Caco-2 (cell line): ENCODE results near the gene ABHD16B. TPM values are rescaled to one million over a fixed set of nuclear protein-coding genes. Genes with fewer than 3 reads are reported as not detected.
A peak's percentile ranks its signal among the peaks of the same experiment; 100 is the strongest.

ENCODE experiments used
- BruUV-seq: library from RNA; stranded (reverse); fragments of 400-500 nt; replicated peaks from 2 replicates; lab custom pipeline; 2021; lab: Mats Ljungman, UMichigan
- CTCF ChIA-PET: fragments of 300-600 bp; sonication (Branson Sonifier 250); formaldehyde crosslinking; loops from one replicate; lab custom pipeline; 2022; ENCODE audit warnings: antibody characterized with exemption; lab: Charles Lee
- POLR2A ChIA-PET: fragments of 300-600 bp; sonication (Branson Sonifier 250); formaldehyde crosslinking; loops from one replicate; lab custom pipeline; 2022; ENCODE audit warnings: antibody characterized with exemption; lab: Charles Lee
- DNase-seq, 2 experiments: peaks; one replicate each; pipeline versions ENCODE4 v3.0.0 to v3.0.0-alpha.2; 2020 to 2022
- H3K27me3 ChIP-seq: replicated peaks from 2 replicates; pipeline ENCODE4 v1.6.0; 2011; ENCODE audit warnings: low read length; ENCODE audit not compliant: control insufficient read depth, insufficient read depth
- H3K36me3 ChIP-seq: 2 replicates; pipeline ENCODE4 v1.5.1; 2011; ENCODE audit warnings: low read length; ENCODE audit not compliant: control insufficient read depth, insufficient read depth
- H3K4me1 ChIP-seq: fragments of 250-450 bp; sonication (Bioruptor Pico); 2 replicates; pipeline ENCODE4 v1.5.1; 2020; ENCODE audit warnings: mild to moderate bottlenecking
- H3K4me3 ChIP-seq: 2 replicates; pipeline ENCODE4 v1.5.1; 2011; ENCODE audit warnings: low read depth, mild to moderate bottlenecking, control low read depth, low read length
- H3K9me3 ChIP-seq: fragments of 250-450 bp; sonication (Bioruptor Pico); 2 replicates; pipeline ENCODE4 v1.5.1; 2020; ENCODE audit warnings: mild to moderate bottlenecking, moderate library complexity
- H3K27ac Mint-ChIP-seq: one replicate; pipeline ENCODE4 v1.8.0; 2022; ENCODE audit warnings: mixed read lengths; ENCODE audit not compliant: unreplicated experiment
- H3K27me3 Mint-ChIP-seq: one replicate; pipeline ENCODE4 v1.8.0; 2022; ENCODE audit warnings: mixed read lengths; ENCODE audit not compliant: insufficient read depth, unreplicated experiment
- H3K36me3 Mint-ChIP-seq: one replicate; pipeline ENCODE4 v1.8.0; 2022; ENCODE audit warnings: mild to moderate bottlenecking, mixed read lengths; ENCODE audit not compliant: insufficient read depth, unreplicated experiment
- H3K4me1 Mint-ChIP-seq: one replicate; pipeline ENCODE4 v1.8.0; 2022; ENCODE audit warnings: low read depth, mixed read lengths; ENCODE audit not compliant: unreplicated experiment
- H3K4me3 Mint-ChIP-seq: one replicate; pipeline ENCODE4 v1.8.0; 2022; ENCODE audit warnings: mild to moderate bottlenecking, moderate library complexity, mixed read lengths; ENCODE audit not compliant: unreplicated experiment
- H3K9me3 Mint-ChIP-seq: one replicate; pipeline ENCODE4 v1.8.0; 2022; ENCODE audit warnings: mixed read lengths; ENCODE audit not compliant: unreplicated experiment
- CTCF ChIP-seq, 2 experiments: fragments of 200-600 bp in 1 of 2; IDR thresholded peaks; 1 replicate in 1 of 2; 2 replicates in 1 of 2; pipeline versions ENCODE4 v1.5.1 to v1.8.0; 2011 to 2022; ENCODE audit warnings: antibody characterized with exemption in 1 of 2, control low read depth in 1 of 2, inconsistent platforms in 1 of 2, low read depth in 1 of 2, low read length in 1 of 2, mild to moderate bottlenecking in 1 of 2, moderate library complexity in 1 of 2; ENCODE audit not compliant: insufficient read depth in 1 of 2, severe bottlenecking in 1 of 2, unreplicated experiment in 1 of 2
- intact Hi-C: fragments of 100-400 bp; cut with micrococcal nuclease; formaldehyde crosslinking; loops from one replicate; pipeline ENCODE4 v1.10.0; 2022; ENCODE audit not compliant: unreplicated experiment
- total RNA-seq: library from RNA; stranded (reverse); gene quantifications from 2 replicates; pipeline ENCODE4 v1.2.3, GENCODE V29; 2022

Gene ABHD16B
- total RNA-seq, 1 experiment from 2014 or later: 0.27 TPM

GRCh38 chr20:63896264-63897105 lies 35.2 kb downstream of the ABHD16B start:
- no peak for TF ChIP-seq CTCF (IDR thresholded peaks at IDR 0.05; ENCODE audit: insufficient read depth in 1 of 2, low read depth in 1 of 2, low read length in 1 of 2, severe bottlenecking in 1 of 2, unreplicated experiment in 1 of 2)
- Mint-ChIP-seq H3K27ac (peak overlapping the region; percentile 85), H3K27me3 (no peaks in the 10 kb centered on the region), H3K36me3 (peaks cover 59% of the 10 kb centered on the region), H3K4me3 (peak overlapping the region; percentile 76), H3K4me1 (peaks cover 27% of the 10 kb centered on the region), H3K9me3 (no peaks in the 10 kb centered on the region)
- BruUV-seq: no TSS peak
- peak; percentile 72 to 78 for DNase-seq
- Histone ChIP-seq H3K36me3 (peaks cover under 1% of the 10 kb centered on the region; the same call in 1 of the 2 replicates), H3K4me3 (peak overlapping the region; percentile 61), H3K9me3 (no peaks in the 10 kb centered on the region), H3K4me1 (peaks cover 21% of the 10 kb centered on the region), H3K27me3 (no peaks in the 10 kb centered on the region)
- POLR2A ChIA-PET: interaction anchor here (0.5 to 3.9 kb wide), 6 partner anchors 15 to 375 kb away, joined by 3 to 49 read pairs (median 3); partner anchors contain the start of genes PRPF6, TPD52L2 and UCKL1
- intact Hi-C loops: loop anchor here (1.0 to 10.0 kb wide), 3 partner anchors 12 to 272 kb away; partner anchors contain the start of genes GMEB2 and TCEA2
- CTCF ChIA-PET: interaction anchor here (0.6 to 2.8 kb wide), 5 partner anchors 58 to 270 kb away, joined by 3 to 11 read pairs (median 3); partner anchors contain the start of genes GMEB2 and PRPF6

- Mint-ChIP-seq H3K4me1 (peaks cover 27% of the 10 kb centered on the region), H3K9me3 (no peaks in the 10 kb centered on the region), H3K27ac (peak overlapping the region; percentile 76), H3K4me3 (peak overlapping the region; percentile 63), H3K36me3 (peaks cover 57% of the 10 kb centered on the region), H3K27me3 (no peaks in the 10 kb centered on the region)
- intact Hi-C loops: loop anchor here (10.0 kb wide), 2 partner anchors 167 to 273 kb away; partner anchors contain the start of genes GMEB2 and TCEA2
- TF ChIP-seq CTCF (IDR thresholded peaks at IDR 0.05; ENCODE audit: insufficient read depth in 1 of 2, low read depth in 1 of 2, low read length in 1 of 2, severe bottlenecking in 1 of 2, unreplicated experiment in 1 of 2): no peak
- Histone ChIP-seq H3K27me3 (no peaks in the 10 kb centered on the region), H3K9me3 (no peaks in the 10 kb centered on the region), H3K4me1 (peaks cover 21% of the 10 kb centered on the region), H3K36me3 (peaks cover 3% of the 10 kb centered on the region), H3K4me3 (no peak overlapping the region)
- no peak for DNase-seq
- no TSS peak for BruUV-seq
- POLR2A ChIA-PET: interaction anchor here (0.9 kb wide), 1 partner anchor 32 kb away, joined by 3 read pairs; the partner anchor contains the start of gene TPD52L2
- CTCF ChIA-PET: no interaction called here
These were observed 36.8 kb downstream of the ABHD16B start for GRCh38 chr20:63897978-63898561.

GRCh38 chr20:63898882-63899558 lies 37.7 kb downstream of the ABHD16B start:
- Histone ChIP-seq H3K9me3 (no peaks in the 10 kb centered on the region), H3K4me1 (peaks cover 17% of the 10 kb centered on the region), H3K36me3 (peaks cover 4% of the 10 kb centered on the region), H3K4me3 (no peak overlapping the region), H3K27me3 (no peaks in the 10 kb centered on the region)
- TF ChIP-seq CTCF (IDR thresholded peaks at IDR 0.05; ENCODE audit: insufficient read depth in 1 of 2, low read depth in 1 of 2, low read length in 1 of 2, severe bottlenecking in 1 of 2, unreplicated experiment in 1 of 2): no peak
- no peak overlapping the region for H3K27ac Mint-ChIP-seq
- H3K36me3 Mint-ChIP-seq: peaks cover 64% of the 10 kb centered on the region
- DNase-seq: no peak
- H3K27me3 Mint-ChIP-seq: no peaks in the 10 kb centered on the region
- no peak overlapping the region for H3K4me3 Mint-ChIP-seq
- H3K9me3 Mint-ChIP-seq: no peaks in the 10 kb centered on the region
- H3K4me1 Mint-ChIP-seq: peaks cover 27% of the 10 kb centered on the region
- POLR2A ChIA-PET: no interaction called here
- CTCF ChIA-PET: no interaction called here
- no TSS peak for BruUV-seq
- intact Hi-C loops: loop anchor here (10.0 kb wide), 2 partner anchors 166 to 274 kb away; partner anchors contain the start of genes GMEB2 and TCEA2
